ENCODE data around the gene TPTE2.

- TF ChIP-seq CTCF (IDR thresholded peaks at IDR 0.05), result no peak
- TF ChIP-seq POLR2AphosphoS5 (IDR thresholded peaks at IDR 0.05; ENCODE audit: insufficient read depth in 1 of 2, low read depth in 1 of 2), result no peak
Observed at GRCh38 chr13:19586904-19587634, 25.7 kb upstream of the TPTE2 start.

Data from vagina (tissue), 2 donors.